GM19463 (cell line): ENCODE measurements around the gene AGMAT.

Experiments used
- ATAC-seq: cut with Tn5 transposase; IDR thresholded peaks from one replicate; pipeline ENCODE4 v1.9.1; 2021; ENCODE audit warnings: mild to moderate bottlenecking, moderate library complexity; ENCODE audit not compliant: unreplicated experiment

Gene AGMAT, protein sequence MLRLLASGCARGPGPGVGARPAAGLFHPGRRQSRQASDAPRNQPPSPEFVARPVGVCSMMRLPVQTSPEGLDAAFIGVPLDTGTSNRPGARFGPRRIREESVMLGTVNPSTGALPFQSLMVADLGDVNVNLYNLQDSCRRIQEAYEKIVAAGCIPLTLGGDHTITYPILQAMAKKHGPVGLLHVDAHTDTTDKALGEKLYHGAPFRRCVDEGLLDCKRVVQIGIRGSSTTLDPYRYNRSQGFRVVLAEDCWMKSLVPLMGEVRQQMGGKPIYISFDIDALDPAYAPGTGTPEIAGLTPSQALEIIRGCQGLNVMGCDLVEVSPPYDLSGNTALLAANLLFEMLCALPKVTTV

DNA sequence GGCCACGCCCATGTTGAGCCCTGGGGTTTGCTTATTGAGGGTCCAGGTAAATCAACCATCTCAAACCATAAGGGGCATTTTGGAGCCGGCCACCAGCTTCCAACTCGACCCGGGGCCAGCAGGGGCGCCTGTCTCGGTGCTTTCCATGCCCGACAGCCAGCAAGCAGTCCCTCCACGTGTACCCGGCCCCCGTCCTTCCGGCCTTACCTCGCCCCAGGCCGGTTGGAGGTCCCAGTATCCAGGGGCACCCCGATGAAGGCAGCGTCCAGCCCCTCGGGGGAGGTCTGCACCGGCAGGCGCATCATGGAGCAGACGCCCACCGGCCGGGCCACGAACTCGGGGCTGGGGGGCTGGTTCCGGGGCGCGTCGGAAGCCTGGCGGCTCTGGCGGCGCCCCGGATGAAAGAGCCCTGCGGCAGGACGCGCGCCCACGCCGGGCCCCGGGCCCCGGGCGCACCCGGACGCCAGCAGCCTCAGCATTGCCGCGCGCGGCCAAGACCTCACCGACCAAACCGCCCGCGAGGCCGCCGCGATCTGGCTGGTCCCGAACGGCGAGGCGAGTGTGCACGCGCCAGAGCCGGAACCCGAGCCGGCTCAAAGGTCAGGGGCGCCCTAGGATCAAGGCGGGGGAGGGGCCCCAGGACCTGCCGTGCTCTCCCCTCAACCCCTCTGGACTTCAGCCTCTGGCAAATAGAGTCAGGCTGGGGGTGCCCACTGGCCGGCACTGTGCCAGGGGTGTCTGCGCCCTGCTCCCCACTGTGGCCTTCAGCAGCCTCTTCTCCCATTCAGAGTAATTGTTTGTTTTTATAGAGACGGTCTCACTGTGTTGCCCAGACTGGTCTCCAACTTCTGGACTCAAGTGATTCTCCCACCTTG is at the start of gene AGMAT:
TSS of gene AGMAT (minus strand) at position 563 of the 875 bp plus-strand sequence. CDS start at position 479, 84 bp downstream.
- peak; percentile 58 for ATAC-seq

DNA sequence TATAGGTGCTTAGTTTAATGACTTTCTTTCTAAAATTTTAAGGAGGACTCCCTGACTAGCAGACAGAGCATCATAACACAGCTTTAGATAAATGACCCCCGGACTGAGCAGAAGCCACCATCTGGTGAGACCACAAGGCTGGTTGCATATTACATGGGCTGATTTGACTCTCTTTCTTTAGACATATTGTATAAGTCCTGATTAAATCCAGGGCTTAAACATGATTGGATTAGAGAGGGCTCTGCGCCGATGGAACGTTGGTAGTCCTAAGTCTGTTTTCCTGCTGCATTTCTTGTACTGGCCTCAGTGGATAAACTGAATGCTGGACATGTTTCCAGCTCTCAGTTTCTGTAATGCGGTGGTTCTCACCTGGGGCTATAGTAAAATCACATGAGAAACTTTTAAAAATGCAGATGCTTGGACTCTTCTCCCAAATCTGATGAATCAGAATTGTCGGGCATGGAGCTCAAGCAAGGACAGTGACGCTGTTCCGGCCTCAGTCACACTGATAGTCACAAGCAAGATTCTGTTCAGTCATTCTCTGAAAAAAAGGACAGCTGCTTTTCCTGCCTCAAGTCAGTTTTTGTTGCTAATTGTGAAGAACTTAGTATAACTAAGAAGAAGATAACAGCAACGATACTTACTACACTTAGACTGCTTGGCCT is 49.0 kb upstream of the AGMAT start:
- ATAC-seq: no peak

DNA sequence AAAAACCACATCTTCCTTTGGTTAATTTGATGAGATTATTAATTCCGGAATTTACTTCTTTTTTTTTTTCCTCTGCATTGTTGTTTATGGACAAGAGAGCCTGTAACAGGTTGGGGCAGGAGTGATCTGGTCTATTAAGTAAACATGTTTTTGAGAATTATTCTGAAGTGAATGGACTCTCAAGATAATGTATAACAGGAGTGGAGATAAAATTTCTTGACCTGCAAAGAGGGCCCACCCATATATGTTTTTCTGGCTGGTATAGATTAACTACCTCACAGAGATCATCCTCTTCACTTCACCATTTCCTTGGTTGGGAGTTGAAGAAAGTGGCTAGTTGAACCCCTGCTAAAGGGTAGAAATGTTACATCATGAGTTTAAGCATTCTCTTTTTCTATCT is 43.2 kb upstream of the AGMAT start:
- ATAC-seq: peak; percentile 21

DNA sequence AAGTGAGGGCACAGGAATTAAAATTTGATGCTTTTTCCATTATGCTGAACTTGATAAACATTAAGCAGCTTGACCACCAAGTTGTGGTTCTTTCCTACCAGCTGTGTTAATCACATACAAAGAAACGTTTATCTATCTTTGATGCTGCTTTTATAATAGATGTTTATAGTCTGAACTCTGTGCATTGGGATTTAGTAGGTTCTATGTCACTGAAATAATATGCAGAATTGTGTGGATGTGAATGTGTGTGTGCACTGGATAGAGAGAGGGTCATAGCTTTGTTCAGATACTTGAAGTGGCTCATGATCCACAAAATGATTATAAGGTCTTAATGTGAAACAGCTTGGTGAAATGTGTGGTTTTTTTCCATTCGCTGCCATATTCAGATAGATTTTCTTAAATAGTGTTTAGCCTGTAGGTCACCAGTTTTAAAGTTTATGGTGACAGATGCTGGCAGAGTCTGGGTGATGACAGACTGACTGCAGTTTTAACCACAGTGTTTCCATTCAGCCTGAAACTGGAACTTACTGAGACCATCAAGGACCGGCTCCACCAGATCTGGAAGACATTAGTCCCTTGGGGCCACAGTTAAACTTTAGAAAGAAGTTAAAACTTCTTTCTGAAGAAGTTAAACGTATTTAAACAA is 42.6 kb upstream of the AGMAT start:
- peak; percentile 92 for ATAC-seq

DNA sequence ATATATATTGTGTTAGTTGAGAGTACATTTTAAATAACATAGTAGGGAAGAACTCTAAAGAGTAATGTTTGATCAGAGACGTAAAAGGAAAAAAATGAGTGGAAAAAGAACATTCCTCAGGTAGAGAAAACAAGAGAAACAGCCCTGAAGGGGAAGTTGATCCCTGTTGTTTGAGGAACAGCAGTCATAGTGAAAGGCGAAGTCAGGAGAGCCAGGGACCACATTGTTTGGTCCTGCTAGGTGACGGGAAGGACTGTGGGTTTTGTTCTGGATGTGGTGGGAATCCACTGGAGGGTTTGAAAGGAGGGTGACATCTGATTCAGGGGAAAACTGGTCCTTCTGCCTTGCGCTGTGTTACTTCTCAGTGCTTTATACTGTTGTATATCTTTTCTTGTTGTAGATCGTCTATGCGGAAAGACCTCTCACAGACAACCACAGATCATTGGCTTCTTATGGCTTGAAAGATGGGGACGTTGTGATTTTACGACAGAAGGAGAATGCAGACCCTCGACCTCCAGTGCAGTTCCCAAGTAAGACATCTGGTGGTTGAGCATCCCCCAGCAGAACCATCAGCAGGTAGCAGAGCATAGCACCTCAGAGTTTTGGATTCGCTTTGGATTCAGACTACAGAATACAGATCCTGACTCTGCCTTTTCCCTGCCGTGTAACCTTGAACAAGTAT is 41.6 kb upstream of the AGMAT start:
- no peak for ATAC-seq

DNA sequence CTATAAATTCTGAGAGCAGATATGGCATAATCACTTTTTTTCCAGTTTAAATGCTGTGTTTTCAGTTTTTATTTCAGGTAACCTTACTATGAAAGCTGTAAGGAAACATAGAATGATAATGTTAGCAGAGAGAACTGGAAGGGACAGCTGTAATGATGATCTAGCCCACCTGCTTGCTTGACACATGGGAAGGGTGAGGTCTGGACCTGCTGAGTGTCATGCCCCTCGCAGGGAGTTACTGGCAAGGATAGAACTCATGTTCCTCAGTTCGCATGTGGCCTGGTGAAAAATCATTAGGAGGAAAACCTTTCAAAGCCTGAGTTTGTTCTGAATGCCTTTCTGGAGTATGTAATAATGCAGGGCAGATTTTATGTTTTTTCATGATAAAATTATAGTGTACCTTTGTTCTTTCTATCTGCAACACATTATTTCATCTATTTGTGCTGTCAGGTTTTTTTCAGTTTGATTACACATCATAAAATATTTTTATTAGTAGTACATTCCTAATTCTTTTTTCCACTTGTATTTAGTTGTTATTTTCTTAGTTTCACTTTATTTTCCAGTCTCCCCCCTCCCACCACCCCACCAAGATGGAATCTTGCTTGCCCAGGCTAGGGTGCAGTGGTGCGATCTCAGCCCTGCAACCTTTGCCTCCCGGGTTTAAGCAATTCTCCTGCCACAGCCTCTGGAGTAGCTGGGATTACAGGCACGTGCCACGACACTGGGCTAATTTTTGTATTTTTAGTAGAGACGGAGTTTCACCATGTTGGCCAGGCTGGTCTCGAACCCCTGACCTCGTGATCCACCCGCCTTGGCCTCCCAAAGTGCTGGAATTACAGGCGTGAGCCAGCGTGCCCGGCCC is 40.4 kb upstream of the AGMAT start:
- ATAC-seq: no peak

DNA sequence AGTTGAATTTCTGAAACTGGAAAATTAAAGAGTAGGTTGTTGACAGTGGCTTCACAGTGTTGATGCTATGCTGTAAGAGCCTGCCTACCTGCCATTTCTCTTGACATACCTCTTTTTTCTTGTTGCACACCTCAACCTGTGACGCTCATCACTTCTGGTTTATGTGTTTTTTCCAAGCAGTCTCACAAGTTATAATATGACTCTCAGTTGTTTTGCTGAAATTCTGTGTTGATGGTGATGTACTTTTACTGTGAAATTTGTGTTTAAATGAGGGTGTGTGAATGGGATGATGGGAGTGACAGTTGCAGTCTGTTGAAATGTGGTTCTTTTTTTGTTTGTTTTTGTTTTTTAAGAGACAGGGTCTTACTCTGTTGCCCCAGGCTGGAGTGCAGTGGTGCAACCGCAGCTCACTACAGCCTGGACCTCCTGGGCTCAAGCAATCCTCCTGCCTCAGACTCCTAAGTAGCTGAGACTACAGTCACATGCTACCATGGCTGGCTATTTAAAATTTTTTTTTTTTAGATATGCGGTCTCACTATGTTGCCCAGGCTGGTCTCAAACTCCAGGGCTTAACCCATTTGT is 39.4 kb upstream of the AGMAT start:
- ATAC-seq: no peak

DNA sequence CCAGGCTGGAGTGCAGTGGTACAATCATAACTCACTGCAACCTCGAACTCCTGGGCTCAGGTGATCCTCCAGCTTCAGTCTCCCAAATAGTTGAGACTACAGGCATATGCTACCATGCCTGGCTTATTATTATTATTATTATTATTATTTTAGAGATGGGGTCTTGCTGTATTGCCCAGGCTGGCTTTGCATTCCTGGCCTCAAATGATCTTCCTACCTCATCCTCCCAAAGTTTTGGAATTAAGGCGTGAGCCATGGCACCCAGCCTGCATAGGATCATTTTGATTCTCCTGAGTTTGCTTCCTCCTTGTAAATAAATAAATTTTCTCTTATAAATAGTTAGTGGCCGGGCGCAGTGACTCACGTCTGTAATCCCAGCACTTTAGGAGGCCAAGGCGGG is 38.6 kb upstream of the AGMAT start:
- no peak for ATAC-seq

DNA sequence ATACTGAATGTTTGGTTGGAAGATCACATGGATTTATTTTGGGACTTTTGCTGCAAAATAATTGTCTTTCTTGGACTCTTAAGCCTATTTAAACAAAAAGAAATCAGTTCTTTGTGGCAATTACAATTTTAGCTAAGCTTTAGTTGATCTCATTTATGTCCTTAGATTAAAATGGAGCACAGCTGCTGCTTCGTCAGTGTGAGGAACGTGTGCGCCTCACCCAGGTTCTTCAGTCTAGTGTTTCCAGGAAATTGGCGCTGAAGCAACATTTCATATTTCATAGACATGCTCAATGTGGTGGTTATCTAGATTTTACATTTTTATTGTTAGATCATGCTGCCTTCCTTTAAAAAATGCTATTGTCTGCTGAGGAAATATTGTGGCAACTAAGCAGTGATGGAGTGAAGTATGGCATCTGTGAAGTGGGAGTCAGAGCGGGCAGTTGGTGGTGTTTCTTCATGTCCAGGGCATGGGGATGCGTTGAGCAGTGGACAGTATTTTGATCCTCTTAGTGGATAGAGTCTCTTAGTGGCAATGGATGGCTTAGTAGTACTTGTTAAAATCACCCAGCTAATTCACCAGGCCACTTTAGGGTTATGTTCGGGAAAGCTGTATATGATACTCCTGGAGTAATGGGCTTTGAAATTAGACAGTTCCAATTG is 38.0 kb upstream of the AGMAT start:
- ATAC-seq: no peak

DNA sequence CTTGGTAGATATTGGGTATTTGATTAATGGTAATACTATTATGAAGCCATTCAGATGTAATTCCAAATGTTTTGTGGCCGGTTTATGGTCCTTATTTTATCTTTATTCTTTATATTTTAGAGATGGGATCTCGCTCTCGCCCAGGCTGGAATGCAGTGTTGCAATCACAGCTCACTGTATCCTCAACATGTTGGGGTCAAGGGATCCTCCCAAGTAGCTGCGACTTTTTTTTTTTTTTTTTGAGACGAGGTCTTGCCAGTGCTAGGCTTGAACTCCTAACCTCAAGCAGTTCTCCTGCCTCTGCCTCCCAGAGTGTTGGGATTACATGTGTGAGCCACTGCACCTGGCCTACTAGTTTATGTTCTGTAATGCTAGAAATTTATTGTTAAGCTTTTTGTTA is 37.1 kb upstream of the AGMAT start:
- ATAC-seq: no peak

DNA sequence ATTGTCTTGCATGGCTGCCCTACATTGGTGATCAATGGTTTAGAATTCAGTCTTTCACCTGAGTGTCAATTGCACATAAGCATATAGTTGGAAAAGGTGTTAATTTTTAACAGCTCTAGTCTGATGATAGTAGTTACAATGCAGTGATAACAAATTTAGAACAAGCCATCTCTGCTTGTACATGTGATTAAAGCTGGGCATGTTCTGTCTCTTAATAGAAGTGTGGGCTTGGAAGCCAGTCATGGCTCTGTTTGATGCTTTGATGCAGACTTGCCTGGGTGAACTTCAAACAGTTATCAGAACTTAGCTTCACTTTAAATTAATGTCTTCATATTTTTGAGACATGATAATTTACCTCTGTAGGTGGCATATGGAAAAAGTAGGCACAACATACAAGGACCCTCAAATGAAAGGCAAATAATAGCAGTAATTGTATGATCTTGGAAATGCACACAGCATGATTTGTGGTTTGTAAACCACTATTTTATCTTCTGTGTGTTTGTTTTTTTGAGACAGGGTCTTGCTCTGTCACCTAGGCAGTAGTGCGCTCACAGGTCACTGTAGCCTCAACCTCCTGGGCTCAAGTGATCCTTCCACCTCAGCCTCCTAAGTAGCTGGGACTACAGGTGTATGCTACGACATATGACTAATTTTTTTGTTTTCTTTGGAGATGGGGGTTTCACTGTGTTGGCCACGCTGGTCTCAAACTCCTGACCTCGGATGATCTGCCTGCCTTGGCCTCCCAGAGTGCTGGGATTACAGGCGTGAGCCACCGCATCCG is 36.2 kb upstream of the AGMAT start:
- no peak for ATAC-seq

DNA sequence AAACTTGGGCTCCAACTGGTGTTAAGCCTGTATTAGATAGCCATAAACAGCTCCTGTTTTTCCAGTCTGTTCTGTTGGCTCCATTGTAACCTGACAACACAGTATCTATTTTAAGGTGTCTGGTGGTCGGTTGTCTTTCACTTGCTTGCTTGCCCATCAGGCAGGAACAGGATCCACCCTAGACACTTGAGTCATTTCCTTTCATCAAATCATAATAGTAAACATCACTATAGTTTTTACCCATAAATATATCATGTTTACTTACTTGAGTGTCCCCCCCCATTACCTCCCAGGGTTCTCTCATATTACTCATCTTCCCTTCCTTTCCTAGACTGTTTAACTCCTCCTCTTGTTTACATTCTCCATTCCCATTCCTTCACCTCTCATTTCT is 35.3 kb upstream of the AGMAT start:
- no peak for ATAC-seq

DNA sequence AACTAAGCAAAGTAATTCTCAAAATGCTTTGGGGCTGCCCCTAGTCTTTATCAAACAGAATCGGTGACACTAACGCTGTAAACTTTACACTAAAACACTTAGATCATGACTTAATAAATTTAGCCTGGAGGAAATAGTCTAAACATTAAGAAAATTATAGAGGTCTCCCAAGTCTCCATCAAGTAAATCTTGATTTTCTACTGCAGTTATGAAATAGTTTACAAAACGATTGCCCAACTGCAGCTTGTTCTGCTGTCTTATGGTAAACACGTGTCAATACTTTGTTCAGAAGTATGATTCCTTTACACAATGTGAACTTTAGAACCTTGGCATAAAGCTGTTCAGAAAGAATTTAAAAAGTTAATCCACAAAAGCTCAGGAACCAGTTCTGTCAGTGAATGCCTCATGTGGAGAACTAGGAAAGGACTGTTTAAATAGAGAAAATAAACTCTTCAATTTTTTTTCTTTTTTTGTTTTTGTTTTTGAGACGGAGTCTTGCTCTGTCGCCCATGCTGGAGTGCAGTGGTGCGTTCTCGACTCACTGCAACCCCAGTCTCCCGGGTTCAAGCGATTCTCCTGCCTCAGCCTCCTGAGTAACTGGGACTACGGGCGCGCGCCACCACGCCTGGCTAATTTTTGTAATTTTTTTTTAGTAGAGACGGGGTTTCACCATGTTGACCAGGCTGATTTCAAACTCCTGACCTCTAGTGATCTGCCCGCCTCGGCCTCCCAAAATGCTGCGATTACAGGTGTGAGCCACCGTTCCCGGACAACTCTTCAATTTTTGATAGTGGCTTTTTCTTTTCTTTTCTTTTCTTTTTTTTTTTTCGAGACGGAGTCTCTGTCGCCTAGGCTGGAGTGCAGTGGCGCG is 34.0 kb upstream of the AGMAT start:
- ATAC-seq: no peak

DNA sequence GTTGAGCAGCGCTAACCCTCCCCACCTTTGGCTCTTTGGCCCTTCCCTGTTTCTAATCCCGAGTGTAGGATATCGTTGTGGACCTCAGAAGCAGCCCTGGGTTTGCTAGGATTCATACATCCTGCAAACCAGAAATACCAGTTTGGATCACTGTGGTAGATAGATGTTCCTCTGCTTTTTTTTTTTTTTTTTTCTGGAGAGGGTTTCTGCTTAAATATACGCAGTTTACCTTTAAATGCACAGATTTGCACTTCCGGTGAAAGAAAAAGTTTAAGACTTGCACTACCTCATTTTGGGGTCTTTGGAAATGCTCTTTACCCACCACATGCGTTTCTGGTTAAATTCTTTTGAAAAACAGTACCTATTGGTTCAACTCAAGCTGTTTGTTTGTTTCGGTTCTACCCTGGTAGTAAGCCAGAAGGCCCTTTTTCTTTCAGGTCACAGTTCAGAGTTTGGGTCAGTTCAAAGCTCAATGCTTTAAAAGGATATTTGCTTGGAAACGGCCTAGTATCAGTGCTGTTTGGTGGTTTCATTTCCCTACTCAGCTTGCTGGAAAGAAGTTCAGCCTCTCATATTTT is 33.3 kb upstream of the AGMAT start:
- ATAC-seq: no peak

DNA sequence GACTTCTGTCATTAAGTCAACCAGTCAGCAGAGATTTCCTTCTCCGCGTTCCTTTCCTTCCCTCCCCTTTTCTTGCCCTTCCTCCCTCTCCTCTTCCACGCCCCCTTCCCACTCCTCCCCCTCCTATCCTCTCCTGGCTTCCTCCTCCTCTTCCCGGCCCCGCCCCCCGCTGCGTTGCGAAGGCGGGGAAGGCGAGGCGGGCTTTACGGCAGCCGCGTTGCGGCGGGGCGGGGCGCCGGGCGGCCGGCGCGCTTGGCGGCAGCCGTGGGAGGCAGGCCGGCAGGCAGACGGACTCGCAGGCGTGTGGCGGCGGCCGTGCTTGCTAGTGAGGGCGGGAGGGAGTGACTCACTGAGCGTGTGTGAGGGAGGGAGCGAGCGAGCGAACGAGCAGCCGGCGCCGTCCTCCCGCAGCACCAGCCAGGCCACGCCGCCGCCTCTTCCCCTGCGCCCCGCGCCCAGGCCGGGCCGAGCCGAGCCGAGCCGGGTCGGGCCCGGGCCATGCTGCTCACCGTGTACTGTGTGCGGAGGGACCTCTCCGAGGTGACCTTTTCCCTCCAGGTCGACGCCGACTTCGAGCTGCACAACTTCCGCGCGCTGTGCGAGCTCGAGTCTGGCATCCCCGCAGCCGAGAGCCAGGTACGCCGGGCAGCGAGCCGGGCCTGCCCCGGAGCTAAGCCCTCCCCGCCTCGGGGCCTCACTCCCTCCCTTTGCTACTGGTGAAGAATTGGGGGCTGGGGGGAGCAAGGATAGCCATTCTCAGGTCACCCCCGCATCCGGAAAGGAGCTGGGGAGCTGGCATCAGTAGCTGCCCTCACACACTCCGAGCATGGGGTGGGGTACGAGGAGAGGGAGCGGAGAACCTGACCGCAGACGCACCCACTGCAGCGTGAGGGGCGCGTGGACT is 32.6 kb upstream of the AGMAT start, which contains the start of gene DDI2:
TSS of gene DDI2 (plus strand) at position 286 of the 904 bp plus-strand sequence. CDS start at position 499, 213 bp downstream.
- ATAC-seq: peak; percentile 69
